ENCODE data around the gene POC1A.

DNA sequence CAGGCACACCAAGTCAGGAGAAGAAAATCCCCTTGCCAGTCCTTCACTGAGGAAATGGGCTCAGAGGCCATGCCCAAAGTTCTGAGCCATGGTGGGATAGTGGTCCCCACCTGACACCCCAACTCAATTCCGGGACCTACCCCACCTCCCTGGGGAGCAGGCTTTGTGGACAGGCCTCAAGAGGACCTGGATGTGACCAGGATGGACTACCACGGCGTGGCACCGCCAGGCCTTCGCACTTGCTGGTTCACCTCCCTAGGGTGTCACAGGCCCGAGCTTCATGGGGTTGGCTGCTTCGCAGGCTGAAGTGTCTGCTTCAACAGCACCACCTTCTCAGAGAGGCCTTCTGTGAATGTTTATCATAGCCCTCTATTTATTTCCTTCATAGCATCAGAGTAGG lies 31.7 kb downstream of the POC1A start:
- TF ChIP-seq, protein P1, sequence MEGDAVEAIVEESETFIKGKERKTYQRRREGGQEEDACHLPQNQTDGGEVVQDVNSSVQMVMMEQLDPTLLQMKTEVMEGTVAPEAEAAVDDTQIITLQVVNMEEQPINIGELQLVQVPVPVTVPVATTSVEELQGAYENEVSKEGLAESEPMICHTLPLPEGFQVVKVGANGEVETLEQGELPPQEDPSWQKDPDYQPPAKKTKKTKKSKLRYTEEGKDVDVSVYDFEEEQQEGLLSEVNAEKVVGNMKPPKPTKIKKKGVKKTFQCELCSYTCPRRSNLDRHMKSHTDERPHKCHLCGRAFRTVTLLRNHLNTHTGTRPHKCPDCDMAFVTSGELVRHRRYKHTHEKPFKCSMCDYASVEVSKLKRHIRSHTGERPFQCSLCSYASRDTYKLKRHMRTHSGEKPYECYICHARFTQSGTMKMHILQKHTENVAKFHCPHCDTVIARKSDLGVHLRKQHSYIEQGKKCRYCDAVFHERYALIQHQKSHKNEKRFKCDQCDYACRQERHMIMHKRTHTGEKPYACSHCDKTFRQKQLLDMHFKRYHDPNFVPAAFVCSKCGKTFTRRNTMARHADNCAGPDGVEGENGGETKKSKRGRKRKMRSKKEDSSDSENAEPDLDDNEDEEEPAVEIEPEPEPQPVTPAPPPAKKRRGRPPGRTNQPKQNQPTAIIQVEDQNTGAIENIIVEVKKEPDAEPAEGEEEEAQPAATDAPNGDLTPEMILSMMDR (conservative IDR thresholded peaks at IDR 0.05; ENCODE audit: low read depth, low read length), result no peak
- TF ChIP-seq EZH2phosphoT487 (IDR thresholded peaks at IDR 0.05; ENCODE audit: borderline replicate concordance, low read length), result no peak
- TF ChIP-seq EZH2 (IDR thresholded peaks at IDR 0.05; ENCODE audit: low read length, unreplicated experiment), result no peak
